ENCODE data around the gene DAD1.

DAD1 gene

DNA sequence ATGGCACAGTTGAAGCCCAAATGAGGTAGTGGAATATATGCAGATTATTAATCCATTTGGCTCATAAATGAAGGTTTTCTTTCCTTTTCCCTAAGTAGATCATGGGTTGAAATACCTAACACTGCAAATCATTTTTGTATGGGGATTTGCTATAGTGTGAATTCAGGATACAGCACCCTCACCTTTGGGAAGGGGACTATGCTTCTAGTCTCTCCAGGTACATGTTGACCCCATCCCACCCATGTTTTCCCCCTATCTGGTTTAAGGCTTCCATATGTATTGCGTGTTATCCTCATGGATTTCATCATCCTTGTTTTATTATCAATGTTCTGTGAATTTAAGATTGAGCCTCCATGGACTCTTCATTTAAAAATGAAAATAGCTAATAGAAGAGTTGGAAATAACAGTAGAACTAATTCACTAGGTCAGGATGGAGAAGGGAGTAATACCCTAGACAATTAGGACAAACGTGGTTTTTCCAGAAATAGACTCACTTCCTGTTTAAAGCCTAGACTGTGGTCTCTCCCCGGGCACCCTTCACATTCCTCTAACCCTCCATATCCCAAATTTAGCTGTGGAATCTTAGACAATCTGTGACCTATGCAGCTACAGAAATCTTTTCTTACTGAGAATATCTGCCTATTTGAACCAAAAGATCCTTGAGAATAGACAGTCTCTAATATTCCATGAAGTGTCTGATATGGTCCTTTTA, 56.5 kb downstream of the DAD1 start:
- ATAC-seq (no peak), DNase-seq (no peak)
- Mint-ChIP-seq H3K27ac (peak overlapping the region; percentile 93 to 98), H3K27me3 (no peaks in the 10 kb centered on the region), H3K4me1 (peaks cover 89% of the 10 kb centered on the region), H3K9me3 (no peaks in the 10 kb centered on the region), H3K4me3 (peak overlapping the region; percentile 74 to 88)

DNA sequence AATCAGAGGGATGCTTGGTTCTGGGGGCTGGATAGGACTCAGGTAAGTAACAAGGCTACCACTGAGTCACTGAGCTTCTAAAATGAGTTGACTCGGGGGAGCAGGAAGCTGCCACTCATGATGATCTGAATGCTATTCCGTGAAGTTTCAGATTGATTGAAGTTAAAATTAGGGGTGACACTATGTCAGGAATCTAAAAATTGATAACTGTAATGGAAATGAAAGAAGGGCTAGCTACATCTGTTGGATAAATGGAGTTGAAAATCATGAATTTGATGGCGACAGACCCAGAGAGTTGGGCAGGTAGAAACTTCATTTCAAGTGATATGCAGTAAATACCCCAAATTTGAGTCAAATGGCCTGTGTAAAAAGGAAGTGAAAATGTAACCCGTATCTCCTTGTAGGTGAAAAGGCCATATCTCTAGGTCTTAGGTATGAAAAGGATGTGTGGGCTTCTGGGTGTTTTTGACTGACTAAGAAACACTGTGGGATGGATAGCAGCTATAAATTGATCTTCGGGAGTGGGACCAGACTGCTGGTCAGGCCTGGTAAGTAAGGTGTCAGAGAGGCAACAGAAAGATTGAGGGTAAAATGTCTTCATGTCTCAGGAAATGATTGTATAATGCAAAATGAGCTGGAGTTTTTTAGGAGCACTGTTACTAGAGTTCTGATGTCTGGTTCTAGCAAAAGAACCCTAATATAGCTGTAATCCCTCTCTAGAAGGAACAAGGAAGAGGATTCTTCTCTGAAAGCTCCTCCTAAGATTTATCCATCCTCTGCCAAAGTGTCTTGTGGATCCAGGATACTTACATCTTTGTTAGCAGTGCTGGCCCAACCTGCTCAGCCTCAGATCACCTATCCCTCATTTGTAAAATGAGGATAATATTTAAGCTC, 57.3 kb downstream of the DAD1 start:
- no peaks in the 10 kb centered on the region for H3K27me3 Mint-ChIP-seq
- no peak for DNase-seq
- ATAC-seq, result peak; percentile 82
- peaks cover 86% of the 10 kb centered on the region for H3K4me1 Mint-ChIP-seq
- peak overlapping the region; percentile 74 to 88 for H3K4me3 Mint-ChIP-seq
- H3K27ac Mint-ChIP-seq, result peak overlapping the region; percentile 93 to 98
- no peaks in the 10 kb centered on the region for H3K9me3 Mint-ChIP-seq

DNA sequence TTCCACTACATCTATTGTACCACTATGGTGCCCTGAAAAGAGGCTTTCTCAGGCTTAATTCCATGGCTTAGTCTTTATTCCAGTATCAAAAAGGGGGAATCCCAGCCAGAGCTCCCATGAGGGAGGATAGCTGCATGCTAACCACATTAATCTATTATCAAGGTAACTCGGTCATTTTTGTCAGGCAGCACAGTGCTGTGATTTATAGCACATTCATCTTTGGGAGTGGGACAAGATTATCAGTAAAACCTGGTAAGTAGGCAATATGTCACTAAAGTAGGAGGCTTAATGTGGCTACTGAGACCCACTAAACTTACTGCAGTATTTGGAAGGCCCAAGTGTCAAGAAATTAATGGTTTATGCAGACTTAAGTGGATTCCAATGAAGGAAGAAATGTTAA, 58.9 kb downstream of the DAD1 start:
- H3K27me3 Mint-ChIP-seq, result no peaks in the 10 kb centered on the region

DNA sequence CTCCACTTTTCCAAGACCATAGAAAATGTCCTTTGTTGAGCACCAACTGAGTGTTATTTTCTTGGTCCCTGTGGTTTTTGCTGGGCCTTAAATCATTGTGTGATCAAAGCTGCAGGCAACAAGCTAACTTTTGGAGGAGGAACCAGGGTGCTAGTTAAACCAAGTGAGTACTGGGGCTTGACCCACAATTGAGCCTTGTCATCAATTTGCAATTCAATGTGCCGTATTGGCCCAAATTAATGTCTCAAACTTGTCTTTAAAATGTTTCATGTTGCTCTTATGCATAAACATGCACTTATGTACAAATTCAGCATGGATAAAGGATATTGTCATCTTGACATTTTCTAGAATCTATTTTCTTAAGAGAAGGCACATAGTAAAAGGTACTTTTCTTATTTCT, 62.3 kb downstream of the DAD1 start:
- Mint-ChIP-seq H3K4me1 (peaks cover 86% of the 10 kb centered on the region), H3K4me3 (peak overlapping the region; percentile 82), H3K27me3 (no peaks in the 10 kb centered on the region), H3K27ac (peak overlapping the region; percentile 98 to 99), H3K9me3 (no peaks in the 10 kb centered on the region)
- ATAC-seq (no peak), DNase-seq (no peak)

More for the DNA sequence above, 58.9 kb downstream of the DAD1 start:
- Mint-ChIP-seq H3K9me3 (no peaks in the 10 kb centered on the region), H3K4me1 (peaks cover 90% of the 10 kb centered on the region), H3K27ac (peak overlapping the region; percentile 98 to 99), H3K4me3 (peak overlapping the region; percentile 82)
- DNase-seq (no peak), ATAC-seq (no peak)

DNA sequence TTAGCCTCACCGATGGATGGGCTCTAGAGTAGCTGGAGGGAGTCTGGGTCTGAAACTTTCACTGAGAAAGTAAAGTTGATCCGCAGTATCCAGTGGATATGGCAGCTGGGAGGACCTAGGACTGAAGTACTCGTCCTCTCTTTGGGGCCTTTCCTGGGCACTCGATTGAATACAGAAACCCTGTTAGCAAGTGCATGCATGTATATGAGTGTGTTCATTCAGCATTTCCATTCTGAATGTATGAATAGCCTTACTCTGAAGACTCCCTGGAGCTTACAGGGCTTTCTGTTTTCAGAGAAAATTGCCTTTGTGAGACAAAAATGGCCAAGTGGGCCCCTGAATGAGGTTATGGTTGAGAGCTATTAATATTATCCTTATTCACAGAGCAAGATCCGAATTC, 62.8 kb downstream of the DAD1 start:
- peak overlapping the region; percentile 92 to 99 for H3K27ac Mint-ChIP-seq
- H3K27me3 Mint-ChIP-seq, result no peaks in the 10 kb centered on the region
- H3K4me1 Mint-ChIP-seq, result peaks cover 86% of the 10 kb centered on the region
- H3K4me3 Mint-ChIP-seq, result peak overlapping the region; percentile 82
- ATAC-seq, result peak; percentile 24
- no peak for DNase-seq
- H3K9me3 Mint-ChIP-seq, result no peaks in the 10 kb centered on the region

DNA sequence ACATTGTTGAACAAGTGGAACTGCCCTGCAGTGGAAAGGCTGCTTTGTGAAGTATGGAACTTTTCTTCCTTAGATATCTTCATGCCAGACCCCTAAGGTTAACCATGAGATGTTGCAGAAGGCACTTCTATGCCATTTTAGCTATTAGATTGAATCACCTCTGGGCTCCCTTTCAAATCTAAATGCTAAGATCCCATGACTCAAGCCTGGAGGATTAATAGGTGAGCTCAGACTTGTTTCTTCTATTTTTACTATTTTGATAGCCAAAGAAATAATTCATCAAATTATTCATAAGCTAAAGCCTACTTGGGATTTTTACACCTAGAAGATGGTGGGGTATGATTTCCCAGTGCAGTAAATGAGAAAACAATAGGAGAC, 64.3 kb downstream of the DAD1 start:
- DNase-seq (no peak), ATAC-seq (peak; percentile 36)
- no peaks in the 10 kb centered on the region for H3K9me3 Mint-ChIP-seq
- H3K27me3 Mint-ChIP-seq, result no peaks in the 10 kb centered on the region
- peak overlapping the region; percentile 96 to 99 for H3K27ac Mint-ChIP-seq
- peak overlapping the region; percentile 82 for H3K4me3 Mint-ChIP-seq
- peaks cover 90% of the 10 kb centered on the region for H3K4me1 Mint-ChIP-seq

DNA sequence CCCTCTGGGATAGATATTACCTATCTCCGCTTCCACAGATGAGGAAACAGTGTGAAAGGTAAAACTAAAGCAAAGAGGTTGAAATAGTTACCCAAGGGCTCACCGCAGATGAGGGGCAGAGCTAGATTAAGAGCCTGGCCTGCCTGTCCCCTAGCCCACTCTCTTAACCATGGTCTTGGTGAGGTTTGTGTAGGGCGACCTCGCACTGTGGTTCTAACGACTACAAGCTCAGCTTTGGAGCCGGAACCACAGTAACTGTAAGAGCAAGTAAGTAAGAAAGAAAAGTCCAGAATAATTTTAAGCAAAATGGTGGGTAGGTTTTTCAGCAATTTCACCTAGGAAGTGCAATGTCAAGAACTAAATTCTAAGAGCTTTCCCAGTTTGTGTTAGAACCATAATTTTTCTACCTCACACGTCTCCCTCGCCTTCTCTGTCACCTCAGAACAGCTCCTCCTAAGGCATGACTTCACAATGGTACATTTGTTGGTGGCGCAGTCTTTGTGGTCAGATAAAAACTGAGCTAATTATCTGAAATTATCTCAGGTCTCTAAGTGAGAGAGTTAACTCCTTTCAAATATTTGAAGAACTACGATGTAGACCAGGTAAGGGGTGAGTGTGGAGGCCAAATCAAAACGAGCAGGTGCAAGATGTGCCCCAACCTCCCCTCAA, 64.8 kb downstream of the DAD1 start:
- peak overlapping the region; percentile 82 for H3K4me3 Mint-ChIP-seq
- ATAC-seq, result peak; percentile 63
- H3K9me3 Mint-ChIP-seq, result no peaks in the 10 kb centered on the region
- H3K27me3 Mint-ChIP-seq, result no peaks in the 10 kb centered on the region
- peaks cover 90% of the 10 kb centered on the region for H3K4me1 Mint-ChIP-seq
- DNase-seq, result peak in 1 of 2 donors; percentile 48
- peak overlapping the region; percentile 96 to 99 for H3K27ac Mint-ChIP-seq

DNA sequence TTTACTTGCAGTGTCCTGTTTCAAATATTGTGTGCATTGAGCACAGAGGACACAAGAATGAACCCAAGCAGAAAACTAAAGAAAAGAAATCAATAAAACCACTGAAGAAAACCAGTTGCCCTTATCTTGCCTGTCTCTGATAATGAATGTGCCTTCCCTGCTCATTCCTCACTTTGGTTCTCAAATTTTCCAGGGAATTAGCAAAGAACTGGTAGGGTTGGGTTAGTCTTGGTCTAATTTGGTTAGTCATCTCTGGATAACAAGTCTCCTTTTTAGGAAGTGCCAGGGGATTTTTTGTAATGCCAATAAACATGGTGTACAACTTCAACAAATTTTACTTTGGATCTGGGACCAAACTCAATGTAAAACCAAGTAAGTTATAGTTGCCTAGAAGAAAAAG, 65.7 kb downstream of the DAD1 start:
- H3K4me3 Mint-ChIP-seq, result peak overlapping the region; percentile 82
- H3K4me1 Mint-ChIP-seq, result peaks cover 89% of the 10 kb centered on the region
- DNase-seq (no peak), ATAC-seq (no peak)
- H3K27ac Mint-ChIP-seq, result peak overlapping the region; percentile 95 to 99
- H3K9me3 Mint-ChIP-seq, result no peaks in the 10 kb centered on the region
- H3K27me3 Mint-ChIP-seq, result no peaks in the 10 kb centered on the region

DNA sequence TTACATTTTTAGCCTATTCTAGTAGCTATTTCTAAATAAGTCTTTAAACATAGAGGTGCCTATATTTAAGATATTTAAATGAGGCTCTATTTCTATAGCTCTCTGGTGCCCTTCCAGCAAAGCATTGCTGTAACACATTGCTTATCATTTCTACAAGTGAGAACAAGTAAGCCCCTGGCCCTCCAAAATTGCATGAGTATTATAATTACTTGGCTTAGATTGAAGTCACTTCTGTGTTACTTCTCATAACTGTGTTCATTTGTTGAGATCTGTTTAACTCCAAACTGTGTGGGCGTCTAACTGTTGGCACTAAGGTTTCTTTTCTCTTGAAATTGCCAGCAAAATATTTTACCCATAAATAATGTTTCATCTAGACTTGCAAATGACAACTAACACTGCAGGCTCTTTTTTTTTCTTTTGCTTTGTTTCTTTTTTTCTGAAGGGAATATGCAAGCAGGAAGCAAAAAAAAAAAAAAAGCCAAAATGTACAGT, 66.5 kb downstream of the DAD1 start:
- H3K27ac Mint-ChIP-seq, result peak overlapping the region; percentile 95 to 99
- DNase-seq, result no peak
- peaks cover 89% of the 10 kb centered on the region for H3K4me1 Mint-ChIP-seq
- H3K4me3 Mint-ChIP-seq, result peak overlapping the region; percentile 82
- ATAC-seq, result no peak
- H3K9me3 Mint-ChIP-seq, result no peaks in the 10 kb centered on the region
- no peaks in the 10 kb centered on the region for H3K27me3 Mint-ChIP-seq

DNA sequence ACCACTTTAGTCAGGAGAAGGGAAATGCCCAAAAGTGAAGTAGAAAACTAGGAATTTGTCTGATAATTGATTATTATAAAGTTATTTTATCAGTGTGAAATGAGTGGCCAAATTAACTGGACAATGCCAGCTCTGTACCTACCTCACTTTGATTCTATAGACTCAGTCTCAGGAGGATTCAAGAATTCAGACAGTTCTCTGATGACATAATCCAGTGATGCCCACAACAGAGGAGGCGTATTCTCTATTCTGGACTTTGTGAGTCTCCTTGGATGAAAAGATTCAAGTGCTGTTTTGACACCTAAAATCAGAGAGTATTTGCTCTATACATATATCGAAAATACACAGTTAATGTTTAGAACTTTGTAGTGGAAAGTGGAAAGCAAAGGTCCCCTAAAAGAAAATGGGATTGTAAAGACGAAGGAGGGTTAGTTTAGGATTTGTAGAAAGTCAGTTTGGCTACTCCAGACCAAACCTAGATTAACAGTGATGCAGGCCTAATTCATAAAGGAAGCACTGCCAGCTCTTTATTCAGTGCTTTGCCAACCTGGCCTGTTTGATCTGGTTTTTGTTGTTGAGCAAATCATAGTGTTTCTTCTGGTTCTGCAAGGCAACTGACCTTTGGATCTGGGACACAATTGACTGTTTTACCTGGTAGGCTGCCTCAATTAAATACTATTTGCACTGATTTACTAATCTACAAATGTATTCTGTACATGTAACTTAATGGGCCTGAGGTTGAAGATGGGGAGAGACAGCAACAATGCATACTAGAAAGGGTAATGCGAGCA, 67.4 kb downstream of the DAD1 start:
- ATAC-seq (no peak), DNase-seq (no peak)
- no peaks in the 10 kb centered on the region for H3K9me3 Mint-ChIP-seq
- H3K4me3 Mint-ChIP-seq, result peak overlapping the region; percentile 82
- H3K27me3 Mint-ChIP-seq, result no peaks in the 10 kb centered on the region
- H3K4me1 Mint-ChIP-seq, result peaks cover 92% of the 10 kb centered on the region
- peak overlapping the region; percentile 79 to 97 for H3K27ac Mint-ChIP-seq

DNA sequence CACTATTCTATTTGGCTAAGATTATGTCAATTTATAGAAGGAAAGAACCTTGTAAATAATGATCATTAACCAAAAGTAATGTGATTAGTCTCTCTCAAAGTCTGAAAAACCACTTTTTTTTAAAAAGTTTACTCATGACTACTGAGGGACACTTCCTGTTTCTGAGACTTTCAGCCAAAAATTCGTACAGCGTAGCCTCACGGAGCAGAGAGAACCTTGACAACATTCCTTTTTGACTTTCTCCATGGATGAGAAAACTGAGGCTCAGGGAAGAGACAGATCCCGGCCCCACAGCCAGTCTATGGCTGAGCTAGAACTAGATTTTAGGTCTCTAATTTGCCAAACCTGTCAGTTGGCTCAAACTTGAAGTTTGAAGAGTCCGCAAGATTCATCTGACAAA, 68.2 kb downstream of the DAD1 start:
- ATAC-seq (no peak), DNase-seq (no peak)
- no peaks in the 10 kb centered on the region for H3K27me3 Mint-ChIP-seq
- H3K4me3 Mint-ChIP-seq, result peak overlapping the region; percentile 82
- peak overlapping the region; percentile 97 for H3K27ac Mint-ChIP-seq
- no peaks in the 10 kb centered on the region for H3K9me3 Mint-ChIP-seq
- peaks cover 90% of the 10 kb centered on the region for H3K4me1 Mint-ChIP-seq

DNA sequence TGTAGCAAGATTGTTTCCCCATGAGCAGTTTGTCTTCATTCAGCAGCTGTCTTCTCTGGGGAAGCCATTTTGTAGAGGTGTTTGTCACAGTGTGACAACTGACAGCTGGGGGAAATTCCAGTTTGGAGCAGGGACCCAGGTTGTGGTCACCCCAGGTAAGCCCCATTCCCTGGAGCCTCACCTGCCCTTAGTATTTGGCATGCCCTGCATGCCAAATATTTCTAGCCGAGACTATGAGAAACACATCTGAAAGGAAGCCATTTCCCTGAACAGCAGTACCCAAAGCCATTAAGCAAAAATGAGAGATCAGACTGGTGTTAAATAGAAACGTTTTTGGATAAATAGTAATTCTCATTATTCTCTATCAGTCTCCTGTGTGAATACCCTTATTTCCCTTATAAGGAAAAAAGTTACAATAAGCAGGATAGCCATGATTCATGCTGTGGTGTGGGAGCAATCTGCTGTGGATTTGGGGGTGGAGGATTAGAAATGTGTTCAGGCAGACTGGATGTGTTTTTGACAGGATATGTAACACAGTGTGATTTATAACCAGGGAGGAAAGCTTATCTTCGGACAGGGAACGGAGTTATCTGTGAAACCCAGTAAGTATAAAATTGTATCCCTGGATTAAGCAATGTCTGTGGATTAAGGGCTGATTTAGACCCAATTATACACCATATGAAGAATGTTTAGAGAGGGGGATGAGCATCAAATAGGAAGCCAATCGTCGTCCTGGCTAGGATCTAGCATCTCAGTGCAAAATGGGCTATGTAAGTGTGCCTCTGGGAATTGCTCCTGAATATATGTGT, 68.9 kb downstream of the DAD1 start:
- H3K4me1 Mint-ChIP-seq, result peaks cover 90% of the 10 kb centered on the region
- H3K27me3 Mint-ChIP-seq, result no peaks in the 10 kb centered on the region
- DNase-seq, result no peak
- peak overlapping the region; percentile 97 for H3K27ac Mint-ChIP-seq
- no peaks in the 10 kb centered on the region for H3K9me3 Mint-ChIP-seq
- ATAC-seq, result no peak
- H3K4me3 Mint-ChIP-seq, result peak overlapping the region; percentile 82

DNA sequence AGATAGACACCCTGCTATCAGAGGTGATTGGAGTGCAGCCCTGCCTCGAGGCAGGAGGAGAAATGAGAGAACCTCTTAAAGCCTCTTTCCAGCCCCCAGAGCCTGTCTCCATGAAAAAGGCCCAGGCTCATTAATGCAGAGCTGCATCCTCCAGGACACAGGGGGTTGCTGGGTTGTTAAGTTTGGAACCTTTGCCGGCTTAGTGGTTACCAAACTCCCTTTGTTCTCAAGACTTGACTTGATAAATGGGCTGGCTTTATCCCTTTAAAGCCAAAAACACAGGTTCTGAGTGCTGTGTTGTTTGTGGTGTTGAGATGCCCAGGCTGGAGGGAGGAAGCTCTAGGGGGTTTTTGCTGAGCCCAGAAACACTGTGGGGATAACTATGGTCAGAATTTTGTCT, 71.0 kb downstream of the DAD1 start:
- ATAC-seq (peak; percentile 5), DNase-seq (no peak)
- H3K27ac Mint-ChIP-seq, result peak overlapping the region; percentile 89 to 92
- H3K4me3 Mint-ChIP-seq, result peak overlapping the region; percentile 82
- peaks cover 87% of the 10 kb centered on the region for H3K4me1 Mint-ChIP-seq
- H3K9me3 Mint-ChIP-seq, result no peaks in the 10 kb centered on the region
- H3K27me3 Mint-ChIP-seq, result no peaks in the 10 kb centered on the region

DNA sequence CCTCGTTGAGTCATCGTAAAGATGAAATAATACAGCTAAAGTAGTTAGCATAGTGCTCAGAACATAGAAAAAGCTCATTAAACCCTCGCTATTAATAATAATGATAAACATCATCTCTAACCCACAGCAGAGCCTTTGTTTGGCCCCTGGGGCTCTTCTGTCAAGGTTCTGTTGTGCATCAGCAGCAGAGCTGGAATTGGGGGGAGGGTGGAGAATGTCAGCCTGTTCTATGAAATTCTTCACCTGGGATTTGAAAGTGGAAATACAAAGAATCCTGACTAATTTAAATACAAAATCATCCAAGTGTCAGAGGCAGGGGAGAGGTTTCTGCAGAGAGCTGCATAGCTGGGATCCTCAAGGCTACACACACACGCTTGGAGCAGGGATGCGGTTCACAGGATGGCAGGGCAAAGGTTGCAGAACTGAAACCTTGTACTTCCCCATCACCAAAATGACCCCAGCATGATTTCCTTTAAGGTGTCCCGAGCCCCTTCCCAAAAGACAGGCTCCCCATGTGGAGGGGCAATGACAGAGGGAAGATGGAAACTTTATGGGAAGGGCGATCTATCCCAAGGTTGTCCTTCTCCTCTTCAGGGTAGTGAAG, 71.8 kb downstream of the DAD1 start:
- H3K9me3 Mint-ChIP-seq, result no peaks in the 10 kb centered on the region
- H3K4me1 Mint-ChIP-seq, result peaks cover 88% of the 10 kb centered on the region
- DNase-seq (no peak), ATAC-seq (no peak)
- no peaks in the 10 kb centered on the region for H3K27me3 Mint-ChIP-seq
- peak overlapping the region; percentile 82 for H3K4me3 Mint-ChIP-seq
- peak overlapping the region; percentile 81 to 89 for H3K27ac Mint-ChIP-seq
